Thoracic aorta (tissue), 2 donors: ENCODE results near the gene NDUFC1. TPM values are rescaled to one million over a fixed set of nuclear protein-coding genes. Genes with fewer than 3 reads are reported as not detected.

Experiments
- ATAC-seq: fragments of 150-250 bp; one replicate; pipeline ENCODE4 v1.8.0; 2017; ENCODE audit warnings: low read depth; ENCODE audit not compliant: insufficient number of reproducible peaks, low FRiP score
- DNase-seq: peaks from one replicate; pipeline ENCODE4 v3.0.0-alpha.2; 2020; ENCODE audit warnings: low spot score
- H3K27ac ChIP-seq, 2 donors: fragments of 200-600 bp; sonication (generic); 1 replicate in 1 of 2; 2 replicates in 1 of 2; pipeline ENCODE4 v1.5.1; 2016; ENCODE audit warnings: mild to moderate bottlenecking in 2 of 2, moderate library complexity in 2 of 2
- H3K27me3 ChIP-seq: fragments of 200-600 bp; sonication (generic); replicated peaks from 2 replicates; pipeline ENCODE4 v1.6.0; 2016; ENCODE audit warnings: mild to moderate bottlenecking; ENCODE audit not compliant: insufficient read depth
- H3K36me3 ChIP-seq: fragments of 200-600 bp; sonication (generic); one replicate; pipeline ENCODE4 v1.5.1; 2016
- H3K4me1 ChIP-seq, 2 donors: fragments of 200-600 bp; sonication (generic); 1 replicate in 1 of 2; 2 replicates in 1 of 2; pipeline versions ENCODE4 v1.5.1 to v1.6.0; 2016; ENCODE audit warnings: low read depth in 2 of 2, mild to moderate bottlenecking in 1 of 2; ENCODE audit not compliant: control insufficient read depth in 1 of 2
- H3K4me3 ChIP-seq: fragments of 200-600 bp; sonication (generic); 2 replicates; pipeline ENCODE4 v1.5.1; 2016; ENCODE audit warnings: mild to moderate bottlenecking
- H3K9me3 ChIP-seq: fragments of 200-600 bp; sonication (generic); 2 replicates; pipeline ENCODE4 v1.5.1; 2016
- CTCF ChIP-seq: fragments of 200-600 bp; sonication (generic); IDR thresholded peaks from one replicate; pipeline ENCODE4 v1.5.1; 2019; ENCODE audit warnings: antibody characterized with exemption
- total RNA-seq, 2 donors: library from RNA; depleted of rRNA; stranded (reverse); fragments of >200 nt; gene quantifications; one replicate each; pipeline versions ENCODE4 v1.1.0 to v1.2.3, GENCODE V29; 2016

NDUFC1 gene
- total RNA-seq, 2 donors from 2014 or later: 12.3 to 16.4 TPM

GRCh38 chr4:139282065-139282720 lies 20.1 kb downstream of the NDUFC1 start:
- ATAC-seq (no peak), DNase-seq (no peak)
- H3K27me3 ChIP-seq: no peaks in the 10 kb centered on the region
- no peaks in the 10 kb centered on the region for H3K4me1 ChIP-seq
- H3K4me3 ChIP-seq: no peak overlapping the region
- H3K27ac ChIP-seq: peak overlapping the region in 1 of 2 donors; percentile 18
- H3K36me3 ChIP-seq: no peaks in the 10 kb centered on the region
- no peak for TF ChIP-seq CTCF
- H3K9me3 ChIP-seq: no peaks in the 10 kb centered on the region

GRCh38 chr4:139279760-139280620 lies 22.3 kb downstream of the NDUFC1 start, which contains the start of gene MGARP:
TSS of gene MGARP (minus strand) at chr4:139280225. CDS start at chr4:139280158, 67 bp downstream.
- ATAC-seq: no peak
- Histone ChIP-seq H3K27me3 (no peaks in the 10 kb centered on the region), H3K27ac (peak within 1 kb of the TSS in 1 of 2 donors; percentile 23), H3K9me3 (no peaks in the 10 kb centered on the region), H3K36me3 (no peaks in the 10 kb centered on the region), H3K4me3 (peak within 1 kb of the TSS; percentile 74), H3K4me1 (no peaks in the 10 kb centered on the region)
- TF ChIP-seq CTCF: no peak
- DNase-seq: no peak

GRCh38 chr4:139278912-139279759 lies 23.1 kb downstream of the NDUFC1 start:
- DNase-seq: no peak
- no peak for ATAC-seq
- H3K9me3 ChIP-seq: no peaks in the 10 kb centered on the region
- H3K36me3 ChIP-seq: no peaks in the 10 kb centered on the region
- H3K27me3 ChIP-seq: no peaks in the 10 kb centered on the region
- no peaks in the 10 kb centered on the region for H3K4me1 ChIP-seq
- peak overlapping the region in 1 of 2 donors; percentile 23 for H3K27ac ChIP-seq
- H3K4me3 ChIP-seq: peak overlapping the region; percentile 74
- TF ChIP-seq CTCF: no peak

- ATAC-seq (no peak), DNase-seq (no peak)
- Histone ChIP-seq H3K27me3 (no peaks in the 10 kb centered on the region), H3K4me3 (peak overlapping the region; percentile 74), H3K9me3 (no peaks in the 10 kb centered on the region), H3K36me3 (no peaks in the 10 kb centered on the region), H3K4me1 (no peaks in the 10 kb centered on the region), H3K27ac (no peak overlapping the region)
- TF ChIP-seq CTCF: no peak
These were observed 23.8 kb downstream of the NDUFC1 start for GRCh38 chr4:139278485-139278884.
